BJ (cell line): Measurements from ENCODE around the gene MIA2. TPM values are rescaled to one million over a fixed set of nuclear protein-coding genes. Genes with fewer than 3 reads are reported as not detected.

ENCODE experiments used
- CTCF ChIA-PET: fragments of 350-600 bp; formaldehyde crosslinking; extraction: SDS; loops from one replicate; lab custom pipeline; 2021; ENCODE audit warnings: antibody characterized with exemption, inconsistent platforms; lab: Yijun Ruan, JAX
- POLR2A ChIA-PET: fragments of 300-600 bp; sonication (Branson Sonifier 250); formaldehyde crosslinking; extraction: SDS; loops from one replicate; lab custom pipeline; 2021; ENCODE audit warnings: antibody characterized with exemption; lab: Charles Lee
- DNase-seq: peaks from one replicate; pipeline ENCODE4 v3.0.0-alpha.2; 2011; ENCODE audit warnings: low read depth
- H3K27me3 ChIP-seq: 2 replicates; pipeline ENCODE4 v1.6.0; 2011; ENCODE audit warnings: low read length; ENCODE audit not compliant: control insufficient read depth, insufficient read depth
- H3K36me3 ChIP-seq: 2 replicates; pipeline ENCODE4 v1.5.1; 2011; ENCODE audit warnings: low read length; ENCODE audit not compliant: control insufficient read depth, insufficient read depth
- H3K4me3 ChIP-seq: 2 replicates; pipeline ENCODE4 v1.5.1; 2011; ENCODE audit warnings: low read depth, mild to moderate bottlenecking, control low read depth, low read length
- CTCF ChIP-seq: IDR thresholded peaks from 2 replicates; pipeline ENCODE4 v1.5.1; 2011; ENCODE audit warnings: low read depth, mild to moderate bottlenecking, control low read depth, inconsistent platforms, low read length, moderate library complexity; ENCODE audit not compliant: insufficient read depth
- polyA plus RNA-seq: library from polyadenylated mRNA; depleted of rRNA; stranded (reverse); fragments of >200 nt; gene quantifications from 2 replicates; pipeline ENCODE4 v1.2.3, GENCODE V29; 2011; rRNA removed

Gene MIA2
- polyA plus RNA-seq, 1 experiment = 11.4 TPM

- POLR2A ChIA-PET = no interaction called here
- CTCF ChIA-PET = interaction anchor here (1.8 kb wide), 1 partner anchor 11 kb away, joined by 6 read pairs; no protein-coding TSS in a partner anchor
- DNase-seq = no peak
- Histone ChIP-seq H3K27me3 (no peaks in the 10 kb centered on the region), H3K4me3 (no peak overlapping the region), H3K36me3 (no peaks in the 10 kb centered on the region)
- TF ChIP-seq CTCF = no peak
These were observed 200.7 kb downstream of the MIA2 start for GRCh38 chr14:39434401-39434800.

- ChIA-PET POLR2A (no interaction called here), CTCF (interaction anchor here (0.6 to 1.8 kb wide), 2 partner anchors 10 to 643 kb away, joined by 3 to 6 read pairs; no protein-coding TSS in a partner anchor)
- H3K27me3 ChIP-seq = no peaks in the 10 kb centered on the region
- no peak for DNase-seq
- H3K36me3 ChIP-seq = no peaks in the 10 kb centered on the region
- TF ChIP-seq CTCF = no peak
- H3K4me3 ChIP-seq = no peak overlapping the region
These were observed 201.5 kb downstream of the MIA2 start for GRCh38 chr14:39435241-39435640.

Other genes starting within 250 kb of the MIA2 start
- gene SEC23A, start 130.7 kb upstream of the MIA2 start, polyA plus RNA-seq = 157 and 327 TPM in 2 replicates
- 5.9 and 11.8 TPM in 2 replicates for gene GEMIN2, start 119.6 kb upstream of the MIA2 start, polyA plus RNA-seq
- gene TRAPPC6B, start 63.6 kb upstream of the MIA2 start, polyA plus RNA-seq = 16.0 and 21.4 TPM in 2 replicates
- 5.8 and 11.8 TPM in 2 replicates for gene PNN, start 58.7 kb upstream of the MIA2 start, polyA plus RNA-seq
- gene FBXO33, start 198.5 kb downstream of the MIA2 start, polyA plus RNA-seq = 7.3 and 9.1 TPM in 2 replicates